GM12865 (cell line): ENCODE results near the gene OLFML1.

Source experiments
- DNase-seq: peaks from one replicate; pipeline ENCODE4 v3.0.0; 2010; ENCODE audit warnings: low read depth
- H3K4me3 ChIP-seq: 2 replicates; pipeline ENCODE4 v1.5.1; 2011; ENCODE audit warnings: mild to moderate bottlenecking, low read depth, low read length, control low read depth
- CTCF ChIP-seq: IDR thresholded peaks from 2 replicates; pipeline ENCODE4 v1.5.1; 2011; ENCODE audit warnings: low read length, control low read depth, low read depth, inconsistent platforms; ENCODE audit not compliant: insufficient read depth; ENCODE audit errors: missing control alignments

Gene OLFML1

GRCh38 chr11:7444091-7444981 lies 41.0 kb upstream of the OLFML1 start:
- TF ChIP-seq CTCF = no peak
- no peak overlapping the region for H3K4me3 ChIP-seq
- DNase-seq = no peak

DNA sequence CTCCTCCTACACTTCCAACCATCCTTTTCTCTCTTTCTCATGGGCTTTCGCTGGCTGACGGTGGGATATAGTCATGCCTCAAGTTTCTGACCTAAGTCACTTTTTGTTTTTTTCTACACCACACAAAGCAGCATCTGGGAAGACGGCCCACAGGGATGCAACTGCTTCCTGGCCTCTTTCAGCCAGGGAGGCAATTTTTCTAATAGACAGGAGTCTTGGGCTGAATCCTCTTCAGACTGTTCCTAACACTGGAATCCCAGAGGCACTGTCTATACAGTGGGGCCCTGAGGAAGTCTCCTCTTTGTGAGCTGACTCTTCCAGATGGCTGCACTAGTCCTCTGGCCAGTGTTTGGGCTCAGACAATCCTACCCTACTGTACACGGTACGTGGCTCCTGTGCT lies 39.7 kb upstream of the OLFML1 start:
- no peak for DNase-seq
- no peak for TF ChIP-seq CTCF
- H3K4me3 ChIP-seq = no peak overlapping the region

DNA sequence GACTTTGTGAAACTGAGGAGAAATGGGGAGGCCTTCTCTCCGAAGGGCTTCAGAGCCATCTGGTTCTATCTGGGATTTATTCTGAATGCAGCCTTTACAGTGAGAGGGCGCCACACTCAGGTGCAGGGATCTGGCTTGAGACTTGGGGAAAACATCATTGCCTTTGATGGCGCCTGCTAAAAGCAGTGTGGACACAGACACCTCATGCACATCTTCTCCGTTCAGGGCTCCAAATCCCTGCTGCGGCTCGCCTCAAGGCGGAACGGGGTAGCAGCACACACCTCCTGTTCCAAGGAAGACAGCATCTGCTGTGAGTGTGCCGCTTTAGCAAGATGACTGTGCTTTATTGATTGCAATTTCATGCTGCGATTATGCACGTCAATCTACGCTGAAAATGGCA lies 37.1 kb upstream of the OLFML1 start:
- no peak for TF ChIP-seq CTCF
- no peak overlapping the region for H3K4me3 ChIP-seq
- no peak for DNase-seq

GRCh38 chr11:7449211-7449840 lies 36.0 kb upstream of the OLFML1 start:
- no peak for DNase-seq
- H3K4me3 ChIP-seq = no peak overlapping the region
- TF ChIP-seq CTCF = no peak

- DNase-seq = no peak
- no peak for TF ChIP-seq CTCF
- no peak overlapping the region for H3K4me3 ChIP-seq
Measured at GRCh38 chr11:7449841-7450214, 35.5 kb upstream of the OLFML1 start.

DNA sequence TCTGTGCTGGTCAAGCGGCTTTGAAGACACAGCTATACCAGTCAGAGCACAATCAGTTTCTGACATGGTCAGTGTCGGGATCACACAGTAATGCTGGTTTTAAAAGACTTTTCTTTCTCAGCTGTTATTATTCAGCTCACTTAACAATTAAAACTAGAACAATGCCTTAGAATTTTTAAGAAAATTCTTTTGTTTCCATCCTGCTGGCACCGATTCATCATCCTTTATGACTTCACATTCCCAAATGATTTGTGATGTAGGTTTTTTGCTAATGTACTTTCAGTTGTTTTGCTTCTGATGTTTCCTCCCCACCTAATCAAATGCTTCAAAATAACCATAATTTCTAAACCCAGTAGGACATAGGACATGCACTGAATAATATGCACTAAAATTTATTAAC lies 34.5 kb upstream of the OLFML1 start:
- no peak overlapping the region for H3K4me3 ChIP-seq
- no peak for DNase-seq
- TF ChIP-seq CTCF = no peak
